Heart left ventricle (tissue), 16 donors: ENCODE measurements around the gene RPS14. TPM values are rescaled to one million over a fixed set of nuclear protein-coding genes. Genes with fewer than 3 reads are reported as not detected.

Source experiments
- ATAC-seq, 4 donors: fragments of 200-7000 bp; cut with Tn5 transposase; one replicate each; pipeline ENCODE4 v1.9.1; 2020 to 2022; ENCODE audit warnings: moderate library complexity in 4 of 4, mild to moderate bottlenecking in 3 of 4, moderate number of reproducible peaks in 1 of 4
- DNase-seq, 5 donors: peaks; one replicate each; pipeline ENCODE4 v3.0.0-alpha.2; 2020
- H3K27ac ChIP-seq, 12 donors: fragments of 200-600 bp; sonication (generic) in 4 of 12; one replicate each; pipeline versions ENCODE4 v1.5.0 to v1.8.0; 2016 to 2022; ENCODE audit warnings: mild to moderate bottlenecking in 2 of 12
- H3K27me3 ChIP-seq, 9 donors: fragments of 200-600 bp; sonication (generic) in 2 of 9; one replicate each; pipeline versions ENCODE4 v1.5.1 to v1.8.0; 2016 to 2022; ENCODE audit warnings: mild to moderate bottlenecking in 3 of 9
- H3K36me3 ChIP-seq, 9 donors: fragments of 200-600 bp; sonication (generic) in 2 of 9; one replicate each; pipeline versions ENCODE4 v1.5.0 to v1.8.0; 2018 to 2022; ENCODE audit warnings: mild to moderate bottlenecking in 2 of 9
- H3K4me1 ChIP-seq, 12 donors: fragments of 200-600 bp; sonication (generic) in 4 of 12; one replicate each; pipeline versions ENCODE4 v1.5.0 to v1.8.0; 2016 to 2022; ENCODE audit warnings: mild to moderate bottlenecking in 3 of 12
- H3K4me3 ChIP-seq, 12 donors: fragments of 200-600 bp; sonication (generic) in 4 of 12; one replicate each; pipeline versions ENCODE4 v1.5.0 to v1.8.0; 2017 to 2022; ENCODE audit warnings: mild to moderate bottlenecking in 9 of 12, moderate library complexity in 4 of 12
- H3K9me3 ChIP-seq, 12 donors: fragments of 200-600 bp; sonication (generic) in 4 of 12; one replicate each; pipeline versions ENCODE4 v1.5.0 to v1.8.0; 2016 to 2022; ENCODE audit warnings: mild to moderate bottlenecking in 1 of 12
- CTCF ChIP-seq, 12 donors: fragments of 200-600 bp; sonication (generic) in 4 of 12; IDR thresholded peaks; one replicate each; pipeline versions ENCODE4 v1.5.0 to v1.8.0; 2018 to 2022; ENCODE audit warnings: antibody characterized with exemption in 12 of 12, mild to moderate bottlenecking in 5 of 12
- POLR2A ChIP-seq, 2 donors: fragments of 450-650 bp; IDR thresholded peaks; one replicate each; pipeline ENCODE4 v1.6.1; 2017; ENCODE audit warnings: antibody characterized with exemption in 2 of 2, mild to moderate bottlenecking in 2 of 2, moderate library complexity in 2 of 2
- WGBS, 4 donors: extraction: QIAGEN DNeasy Blood & Tissue Kit in 2 of 4; methylation state at CpG; one replicate each; pipeline versions ENCODE4 v1.1.5 to v1.1.7; 2013 to 2018; 5-methylcytosine and 5-hydroxymethylcytosine counted together
- intact Hi-C, 10 donors: fragments of 100-400 bp; cut with DNase I; formaldehyde crosslinking; loops; one replicate each; pipeline versions ENCODE4 v1.11.1 to v1.14.2; 2022
- polyA plus RNA-seq, 2 donors: library from polyadenylated mRNA; stranded (reverse); fragments of 200-250 nt; gene quantifications; one replicate each; pipeline ENCODE4 v1.2.3, GENCODE V29; 2013
- total RNA-seq, 9 donors: library from RNA; depleted of rRNA in 2 of 9; stranded (reverse); fragments of >200 nt in 2 of 9; fragmentation: NEBNext Ultra II Directional in 3 of 9; extraction: Animal tissue kit (Norgen Biotek cat#: 25700) in 3 of 9; gene quantifications; one replicate each; pipeline versions ENCODE4 v1.1.0 to v1.2.4, GENCODE V29; 2016 to 2023
- donor health status: ischemic (EF 13 %, LVEDD 7.1; RV severe dilation, severe dysfunction).
- donor health status: healthy with polysubstance abuse.
- donor health status: DM: no; HTN: yes; CAD: no.
- donor health status: DM: no; HTN: no; CAD: no.
- donor health status: ischemic (EF 25% LVEDD 6.9; RV normal size, moderate dysfunction).
- donor health status: ischemic (EF 25% LVEDD 5.7; RV mildly dilated, moderate dysfunction).
- donor health status: healthy.
- donor health status: DM: yes; HTN: yes; CAD: no.
- donor health status: ischemic (EF 35%, LVEDD 5.7; RV mildly dilated, moderate dysfunction).
- donor health status: nonischemic (EF 11% LVEDD 7.7; RV severe dilation, severe dysfunction).
- donor health status: DM: yes; HTN: yes; CAD: no.
- donor health status: PGD.
- donor health status: ischemic (EF 29% LVEDD 5.4; RV normal size, mild dysfunction).
- donor health status: nonischemic (EF 23%, LVEDD 6.1; RV moderate dilation, normal function).

Gene RPS14
- total and polyA plus RNA-seq, 11 donors, result 1,031 to 3,474 (median 1,358) TPM

GRCh38 chr5:150468206-150468605, 18.7 kb upstream of the RPS14 start:
- ATAC-seq, result no peak
- TF ChIP-seq CTCF (IDR thresholded peaks at IDR 0.05) (no peak), POLR2A (IDR thresholded peaks at IDR 0.05) (no peak)
- DNase-seq, result no peak
- Histone ChIP-seq H3K4me3 (no peak overlapping the region), H3K27me3 (no peaks in the 10 kb centered on the region), H3K4me1 (peaks cover 0 to 31% (median 17%) of the 10 kb centered on the region in 12 donors), H3K27ac (no peak overlapping the region), H3K9me3 (no peaks in the 10 kb centered on the region), H3K36me3 (no peaks in the 10 kb centered on the region)
- 85 to 94% (median 91%) methylated on average over 4 of the region's 4 CpGs for WGBS, 4 donors
- intact Hi-C loops, result loop anchor here in 6 of 10 donors (10.0 kb wide), 3 partner anchors 187 to 377 kb away; partner anchors contain the start of gene IRGM (in 1 of the 6)

GRCh38 chr5:150465927-150466326, 16.4 kb upstream of the RPS14 start:
- H3K36me3 ChIP-seq, result no peaks in the 10 kb centered on the region
- TF ChIP-seq POLR2A (IDR thresholded peaks at IDR 0.05) (no peak), CTCF (IDR thresholded peaks at IDR 0.05) (no peak)
- intact Hi-C loops, result loop anchor here in 6 of 10 donors (10.0 kb wide), 3 partner anchors 189 to 379 kb away; partner anchors contain the start of gene IRGM (in 1 of the 6)
- no peak overlapping the region for H3K4me3 ChIP-seq
- H3K27ac ChIP-seq, result peak overlapping the region; percentile 48 to 88 (median 76)
- H3K4me1 ChIP-seq, result peaks cover 0 to 30% (median 17%) of the 10 kb centered on the region in 12 donors
- ATAC-seq (peak; percentile 39 to 92 (median 61)), DNase-seq (peak in 4 of 5 donors; percentile 38 to 69 (median 58))
- no peaks in the 10 kb centered on the region for H3K9me3 ChIP-seq
- WGBS, 4 donors, result 56 to 66% (median 63%) methylated on average over 6 to 8 of the region's 8 CpGs
- H3K27me3 ChIP-seq, result no peaks in the 10 kb centered on the region

GRCh38 chr5:150464554-150465012, 15.0 kb upstream of the RPS14 start:
- peak; percentile 37 to 79 (median 58) for ATAC-seq
- H3K4me1 ChIP-seq, result peaks cover 0 to 30% (median 17%) of the 10 kb centered on the region in 12 donors
- no peaks in the 10 kb centered on the region for H3K36me3 ChIP-seq
- TF ChIP-seq POLR2A (IDR thresholded peaks at IDR 0.05), result no peak
- no peak for TF ChIP-seq CTCF (IDR thresholded peaks at IDR 0.05)
- WGBS, 4 donors, result 50 to 61% (median 53%) methylated on average over 6 of the region's 6 CpGs
- no peak overlapping the region for H3K4me3 ChIP-seq
- H3K9me3 ChIP-seq, result no peaks in the 10 kb centered on the region
- H3K27ac ChIP-seq, result peak overlapping the region; percentile 48 to 88 (median 76)
- peak in 4 of 5 donors; percentile 48 to 69 (median 54) for DNase-seq
- intact Hi-C loops, result loop anchor here in 8 of 10 donors (5.0 to 10.0 kb wide), 5 partner anchors 33 to 380 kb away; partner anchors contain the start of gene IRGM (in 1 of the 8)
- H3K27me3 ChIP-seq, result no peaks in the 10 kb centered on the region

- ATAC-seq, result no peak
- intact Hi-C loops, result loop anchor here in 8 of 10 donors (5.0 to 10.0 kb wide), 5 partner anchors 36 to 384 kb away; partner anchors contain the start of gene IRGM (in 1 of the 8)
- H3K27ac ChIP-seq, result no peak overlapping the region
- peaks cover 0 to 34% (median 19%) of the 10 kb centered on the region in 12 donors for H3K4me1 ChIP-seq
- 42 to 81% (median 64%) methylated on average over 2 of the region's 2 CpGs for WGBS, 4 donors
- no peak overlapping the region for H3K4me3 ChIP-seq
- H3K9me3 ChIP-seq, result no peaks in the 10 kb centered on the region
- H3K27me3 ChIP-seq, result no peaks in the 10 kb centered on the region
- no peak for TF ChIP-seq POLR2A (IDR thresholded peaks at IDR 0.05)
- TF ChIP-seq CTCF (IDR thresholded peaks at IDR 0.05), result no peak
- no peak for DNase-seq
- H3K36me3 ChIP-seq, result no peaks in the 10 kb centered on the region
Measured at GRCh38 chr5:150461231-150461630, 11.7 kb upstream of the RPS14 start.
